K562 (cell line): Measurements from ENCODE around the gene RASSF6. TPM values are rescaled to one million over a fixed set of nuclear protein-coding genes. Genes with fewer than 3 reads are reported as not detected.
A peak's percentile ranks its signal among the peaks of the same experiment; 100 is the strongest.

Experiments
- ARID1B ChIP-seq: fragments of 450-650 bp; IDR thresholded peaks from 2 replicates; pipeline ENCODE4 v1.6.1; 2016; ENCODE audit warnings: antibody characterized with exemption, mild to moderate bottlenecking, inconsistent platforms
- ATF3 ChIP-seq, 2 experiments: fragments of 450-650 bp in 1 of 2; sonication (generic) in 1 of 2; formaldehyde crosslinking in 1 of 2; IDR thresholded peaks in 1 of 2; conservative IDR thresholded peaks in 1 of 2; 2 replicates each; pipeline versions ENCODE4 v1.6.1 to v1.8.1; 2016 to 2023; ENCODE audit warnings: mild to moderate bottlenecking in 2 of 2, moderate library complexity in 2 of 2, inconsistent platforms in 1 of 2, missing genetic modification reagents in 1 of 2
- BRD4 ChIP-seq: fragments of 200-600 bp; sonication (generic); IDR thresholded peaks from 2 replicates; pipeline ENCODE4 v1.6.1; 2017; ENCODE audit warnings: inconsistent platforms
- CBFB ChIP-seq: sonication (generic); formaldehyde crosslinking; IDR thresholded peaks from 2 replicates; pipeline ENCODE4 v1.4.0; 2020; ENCODE audit warnings: mild to moderate bottlenecking, missing genetic modification reagents
- CCNT2 ChIP-seq: IDR thresholded peaks from 2 replicates; pipeline ENCODE4 v1.6.1; 2011; ENCODE audit warnings: borderline replicate concordance, low read depth, mild to moderate bottlenecking, moderate library complexity, mixed read lengths, low read length; ENCODE audit not compliant: insufficient read length; ENCODE audit errors: extremely low read depth
- CEBPG ChIP-seq, 3 experiments: fragments of 200-800 bp in 1 of 3; sonication (Bioruptor generic) in 1 of 3; sonication (generic) in 1 of 3; formaldehyde crosslinking in 1 of 3; IDR thresholded peaks in 2 of 3; conservative IDR thresholded peaks in 1 of 3; 2 replicates each; pipeline versions ENCODE4 v1.6.1 to v1.8.0; 2016 to 2022; ENCODE audit warnings: missing compliant biosample characterization in 2 of 3, missing genetic modification characterization in 2 of 3, mild to moderate bottlenecking in 1 of 3, missing genetic modification reagents in 1 of 3
- ETV6 ChIP-seq, 3 experiments: fragments of 150-350 bp in 1 of 3; sonication (generic) in 1 of 3; formaldehyde crosslinking in 1 of 3; IDR thresholded peaks; 2 replicates each; pipeline versions ENCODE4 v1.6.1 to v1.8.0; 2014 to 2022; ENCODE audit warnings: borderline replicate concordance in 2 of 3, low read depth in 2 of 3, antibody characterized with exemption in 1 of 3, low read length in 1 of 3, mild to moderate bottlenecking in 1 of 3, missing genetic modification reagents in 1 of 3
- FOXA3 ChIP-seq, 2 experiments: fragments of 450-650 bp in 1 of 2; sonication (generic) in 1 of 2; formaldehyde crosslinking; IDR thresholded peaks in 1 of 2; conservative IDR thresholded peaks in 1 of 2; 2 replicates each; pipeline versions ENCODE4 v1.4.0 to v1.8.0; 2020 to 2022; ENCODE audit warnings: mild to moderate bottlenecking in 2 of 2, missing genetic modification reagents in 1 of 2
- GTF2B ChIP-seq: IDR thresholded peaks from 2 replicates; pipeline ENCODE4 v1.6.1; 2011; ENCODE audit not compliant: insufficient read length; ENCODE audit errors: extremely low read depth
- HNRNPLL ChIP-seq: fragments of 200-400 bp; formaldehyde crosslinking; IDR thresholded peaks from 2 replicates; pipeline ENCODE4 v1.6.1; 2017; ENCODE audit warnings: low read length, low read depth, mild to moderate bottlenecking; ENCODE audit not compliant: poor library complexity, severe bottlenecking
- JUN ChIP-seq, 2 experiments: sonication (generic) in 1 of 2; formaldehyde crosslinking in 1 of 2; IDR thresholded peaks; 2 replicates each; pipeline versions ENCODE4 v1.6.1 to v1.8.0; 2012 to 2022; ENCODE audit warnings: borderline replicate concordance in 2 of 2, mild to moderate bottlenecking in 2 of 2, improper control_type of control experiment in 1 of 2, low read depth in 1 of 2, low read length in 1 of 2, missing genetic modification reagents in 1 of 2
- KAT7 ChIP-seq: sonication (generic); formaldehyde crosslinking; IDR thresholded peaks from 2 replicates; pipeline ENCODE4 v1.8.0; 2022; ENCODE audit warnings: missing genetic modification reagents, mild to moderate bottlenecking, borderline replicate concordance
- MAFF ChIP-seq: IDR thresholded peaks from 2 replicates; pipeline ENCODE4 v1.6.1; 2012; ENCODE audit warnings: low read length, improper control_type of control experiment
- MCM3 ChIP-seq: fragments of 450-650 bp; IDR thresholded peaks from 2 replicates; pipeline ENCODE4 v1.6.1; 2016
- MECOM ChIP-seq: fragments of 250-450 bp; sonication (Bioruptor Pico); IDR thresholded peaks from 2 replicates; pipeline ENCODE4 v1.8.0; 2022; ENCODE audit warnings: inconsistent platforms
- PTRF ChIP-seq: fragments of 450-650 bp; IDR thresholded peaks from 2 replicates; pipeline ENCODE4 v1.6.1; 2016; ENCODE audit warnings: mild to moderate bottlenecking, missing genetic modification characterization, missing compliant biosample characterization
- RFX7 ChIP-seq: fragments of 250-450 bp; sonication (Bioruptor Pico); IDR thresholded peaks from 2 replicates; pipeline ENCODE4 v1.5.1; 2021; ENCODE audit warnings: mild to moderate bottlenecking
- SMAD4 ChIP-seq: fragments of 250-450 bp; sonication (Bioruptor Pico); conservative IDR thresholded peaks from 2 replicates; pipeline ENCODE4 v1.8.0; 2021; ENCODE audit warnings: inconsistent platforms, mild to moderate bottlenecking, moderate library complexity
- TRIM24 ChIP-seq, 2 experiments: fragments of 450-650 bp; IDR thresholded peaks; 2 replicates each; pipeline ENCODE4 v1.6.1; 2016
- XRCC5 ChIP-seq: fragments of 200-400 bp; formaldehyde crosslinking; IDR thresholded peaks from 2 replicates; pipeline ENCODE4 v1.6.1; 2017; ENCODE audit warnings: low read depth, mild to moderate bottlenecking, low read length
- polyA plus RNA-seq, 8 experiments: library from polyadenylated mRNA; depleted of rRNA in 4 of 8; stranded (reverse) in 5 of 8; unstranded in 3 of 8; fragments of >200 nt; fragmentation: Nextera tagmentation in 2 of 8; fragmentation: Illumina TruSeq in 1 of 8; extraction: Ambion mirVana in 2 of 8; extraction: Trizol in 1 of 8; gene quantifications; 2 replicates each; pipeline versions ENCODE4 v1.2.1 to v1.2.3, GENCODE V29; 2011 to 2014; ENCODE audit warnings: inconsistent platforms in 1 of 8, missing spikeins in 1 of 8
- total RNA-seq, 7 experiments: library from RNA; depleted of rRNA in 6 of 7; stranded (reverse); fragments of >200 nt in 6 of 7; fragmentation: Illumina TruSeq in 2 of 7; extraction: Trizol in 2 of 7; gene quantifications; 2 replicates each; pipeline versions ENCODE4 v1.2.1 to v1.2.3, GENCODE V29; 2011 to 2021; ENCODE audit warnings: low replicate concordance in 1 of 7
- TF ChIP-seq, protein P1 (sequence below): fragments of 250-450 bp; sonication (Bioruptor Pico); IDR thresholded peaks from 2 replicates; pipeline ENCODE4 v1.8.0; 2021; ENCODE audit warnings: moderate library complexity, mild to moderate bottlenecking, inconsistent platforms
- TF ChIP-seq, protein P2 (sequence below): sonication (generic); formaldehyde crosslinking; IDR thresholded peaks from 2 replicates; pipeline ENCODE4 v1.8.0; 2022; ENCODE audit warnings: mild to moderate bottlenecking, low read depth, missing genetic modification reagents

The RASSF6 gene
- total and polyA plus RNA-seq, 9 of the 15 experiments (the other 6 are each of a cell fraction or from before 2014, with no cell fraction given): under 0.01 to 0.25 (median 0.06) TPM; not detected in 1

GRCh38 chr4:73599182-73599581 is 21.1 kb downstream of the RASSF6 start (continued):
- TF ChIP-seq ATF3 (IDR thresholded peaks at IDR 0.05) (peak; percentile 14; the same call in 1 of the 2 replicates), ATF3 (CRISPR knock-in tag; conservative IDR thresholded peaks at IDR 0.05) (no peak), PTRF (tag) (no peak), MECOM (CRISPR knock-in tag) (no peak), KAT7 (CRISPR knock-in tag) (no peak), JUN (IDR thresholded peaks at IDR 0.05; ENCODE audit: borderline replicate concordance, low read depth, low read length) (0 out of 2 replicates have a peak, but pooled peaks have one; percentile 34), JUN (CRISPR knock-in tag; IDR thresholded peaks at IDR 0.05; ENCODE audit: borderline replicate concordance) (no peak), RFX7 (no peak), CEBPG (CRISPR knock-in tag; IDR thresholded peaks at IDR 0.05) (peak; percentile 74), CEBPG (tag; conservative IDR thresholded peaks at IDR 0.05 in 1 of 2, IDR thresholded peaks at IDR 0.05 in 1 of 2) (peak; percentile 60 to 71), CBFB (CRISPR knock-in tag) (no peak), MAFF (peak; percentile 91), ETV6 (IDR thresholded peaks at IDR 0.05; ENCODE audit: borderline replicate concordance in 1 of 2, low read depth in 2 of 2, low read length in 1 of 2) (no peak), ETV6 (CRISPR knock-in tag; IDR thresholded peaks at IDR 0.05; ENCODE audit: borderline replicate concordance) (no peak), BRD4 (no peak), XRCC5 (no peak), HNRNPLL (no peak), CCNT2 (no peak), TRIM24 (IDR thresholded peaks at IDR 0.05) (peak in 1 of 2 experiments; percentile 24; a peak in 1 of 4 replicates), SMAD4 (CRISPR knock-in tag) (0 out of 2 replicates have a peak, but pooled peaks have one; percentile 17), MCM3 (no peak), ARID1B (peak; percentile 68), FOXA3 (CRISPR knock-in tag; conservative IDR thresholded peaks at IDR 0.05 in 1 of 2, IDR thresholded peaks at IDR 0.05 in 1 of 2) (no peak), GTF2B (no peak)
- TF ChIP-seq, protein P1, sequence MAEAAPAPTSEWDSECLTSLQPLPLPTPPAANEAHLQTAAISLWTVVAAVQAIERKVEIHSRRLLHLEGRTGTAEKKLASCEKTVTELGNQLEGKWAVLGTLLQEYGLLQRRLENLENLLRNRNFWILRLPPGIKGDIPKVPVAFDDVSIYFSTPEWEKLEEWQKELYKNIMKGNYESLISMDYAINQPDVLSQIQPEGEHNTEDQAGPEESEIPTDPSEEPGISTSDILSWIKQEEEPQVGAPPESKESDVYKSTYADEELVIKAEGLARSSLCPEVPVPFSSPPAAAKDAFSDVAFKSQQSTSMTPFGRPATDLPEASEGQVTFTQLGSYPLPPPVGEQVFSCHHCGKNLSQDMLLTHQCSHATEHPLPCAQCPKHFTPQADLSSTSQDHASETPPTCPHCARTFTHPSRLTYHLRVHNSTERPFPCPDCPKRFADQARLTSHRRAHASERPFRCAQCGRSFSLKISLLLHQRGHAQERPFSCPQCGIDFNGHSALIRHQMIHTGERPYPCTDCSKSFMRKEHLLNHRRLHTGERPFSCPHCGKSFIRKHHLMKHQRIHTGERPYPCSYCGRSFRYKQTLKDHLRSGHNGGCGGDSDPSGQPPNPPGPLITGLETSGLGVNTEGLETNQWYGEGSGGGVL: no peak
- TF ChIP-seq, protein P2, sequence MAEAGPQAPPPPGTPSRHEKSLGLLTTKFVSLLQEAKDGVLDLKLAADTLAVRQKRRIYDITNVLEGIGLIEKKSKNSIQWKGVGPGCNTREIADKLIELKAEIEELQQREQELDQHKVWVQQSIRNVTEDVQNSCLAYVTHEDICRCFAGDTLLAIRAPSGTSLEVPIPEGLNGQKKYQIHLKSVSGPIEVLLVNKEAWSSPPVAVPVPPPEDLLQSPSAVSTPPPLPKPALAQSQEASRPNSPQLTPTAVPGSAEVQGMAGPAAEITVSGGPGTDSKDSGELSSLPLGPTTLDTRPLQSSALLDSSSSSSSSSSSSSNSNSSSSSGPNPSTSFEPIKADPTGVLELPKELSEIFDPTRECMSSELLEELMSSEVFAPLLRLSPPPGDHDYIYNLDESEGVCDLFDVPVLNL (CRISPR knock-in tag): no peak
